KMS-11 (cell line): ENCODE measurements around the gene ACER1.
A peak's percentile ranks its signal among the peaks of the same experiment; 100 is the strongest.

Experiments
- H2AFZ ChIP-seq: fragments of 200-600 bp; sonication (generic); 2 replicates; pipeline ENCODE4 v1.6.1; 2016; ENCODE audit warnings: antibody characterized with exemption, mixed run types, low read depth
- H3K27ac ChIP-seq: fragments of 200-600 bp; sonication (generic); 2 replicates; pipeline ENCODE4 v1.6.1; 2016; ENCODE audit warnings: mild to moderate bottlenecking, mixed run types
- H3K27me3 ChIP-seq: fragments of 200-600 bp; sonication (generic); 2 replicates; pipeline ENCODE4 v1.6.1; 2017; ENCODE audit warnings: mild to moderate bottlenecking, low read depth, mixed run types, moderate library complexity; ENCODE audit not compliant: insufficient read depth
- H3K36me3 ChIP-seq: fragments of 200-600 bp; sonication (generic); 2 replicates; pipeline ENCODE4 v1.6.1; 2017; ENCODE audit warnings: mild to moderate bottlenecking, mixed run types; ENCODE audit not compliant: insufficient read depth
- H3K4me1 ChIP-seq: fragments of 200-600 bp; sonication (generic); 2 replicates; pipeline ENCODE4 v1.6.1; 2016; ENCODE audit warnings: mild to moderate bottlenecking, low read depth, mixed run types; ENCODE audit not compliant: poor library complexity, severe bottlenecking
- H3K4me2 ChIP-seq: fragments of 200-600 bp; sonication (generic); 2 replicates; pipeline ENCODE4 v1.7.0; 2016; ENCODE audit warnings: mild to moderate bottlenecking, mixed run types
- H3K4me3 ChIP-seq: fragments of 200-600 bp; sonication (generic); IDR thresholded peaks from 2 replicates; pipeline ENCODE4 v1.6.1; 2017; ENCODE audit warnings: low read depth, low read length, mixed read lengths; ENCODE audit not compliant: insufficient read depth
- H3K79me2 ChIP-seq: fragments of 200-600 bp; sonication (generic); 2 replicates; pipeline ENCODE4 v1.6.1; 2016; ENCODE audit warnings: low read depth, mixed run types; ENCODE audit not compliant: insufficient read depth
- H3K9ac ChIP-seq: fragments of 200-600 bp; sonication (generic); 2 replicates; pipeline ENCODE4 v1.6.1; 2016; ENCODE audit warnings: mild to moderate bottlenecking, mixed run types
- H4K20me1 ChIP-seq: fragments of 200-600 bp; sonication (generic); 2 replicates; pipeline ENCODE4 v1.6.1; 2016; ENCODE audit warnings: mild to moderate bottlenecking, mixed run types; ENCODE audit not compliant: insufficient read depth
- CTCF ChIP-seq: fragments of 200-600 bp; sonication (generic); conservative IDR thresholded peaks from 2 replicates; pipeline ENCODE4 v1.6.1; 2017; ENCODE audit warnings: low read depth, mild to moderate bottlenecking, antibody characterized with exemption, low read length, moderate library complexity, mixed read lengths

ACER1 gene

GRCh38 chr19:6374711-6375410, 41.4 kb upstream of the ACER1 start:
- TF ChIP-seq CTCF: no peak
- no peaks in the 10 kb centered on the region for H3K36me3 ChIP-seq
- no peak overlapping the region for H3K27ac ChIP-seq
- H3K4me1 ChIP-seq: peaks cover 9% of the 10 kb centered on the region
- no peaks in the 10 kb centered on the region for H3K79me2 ChIP-seq
- no peak overlapping the region for H2AFZ ChIP-seq
- H3K4me2 ChIP-seq: no peak overlapping the region
- no peaks in the 10 kb centered on the region for H4K20me1 ChIP-seq
- H3K4me3 ChIP-seq: no peak overlapping the region
- H3K27me3 ChIP-seq: no peaks in the 10 kb centered on the region
- no peak overlapping the region for H3K9ac ChIP-seq

- H3K36me3 ChIP-seq: no peaks in the 10 kb centered on the region
- H3K4me3 ChIP-seq: no peak overlapping the region
- H2AFZ ChIP-seq: no peak overlapping the region
- H3K4me1 ChIP-seq: peaks cover 9% of the 10 kb centered on the region
- H3K27ac ChIP-seq: no peak overlapping the region
- no peak overlapping the region for H3K9ac ChIP-seq
- H3K27me3 ChIP-seq: no peaks in the 10 kb centered on the region
- TF ChIP-seq CTCF: no peak
- no peaks in the 10 kb centered on the region for H3K79me2 ChIP-seq
- peak overlapping the region; percentile 36; the same call in 1 of the 2 replicates for H3K4me2 ChIP-seq
- no peaks in the 10 kb centered on the region for H4K20me1 ChIP-seq
Measured at GRCh38 chr19:6374161-6374709, 40.8 kb upstream of the ACER1 start.

GRCh38 chr19:6373813-6374108, 40.3 kb upstream of the ACER1 start:
- peak overlapping the region; percentile 36; the same call in 1 of the 2 replicates for H3K4me2 ChIP-seq
- H3K9ac ChIP-seq: no peak overlapping the region
- H3K4me1 ChIP-seq: peaks cover 9% of the 10 kb centered on the region
- H3K27me3 ChIP-seq: no peaks in the 10 kb centered on the region
- peaks cover under 1% of the 10 kb centered on the region; the same call in 1 of the 2 replicates for H3K36me3 ChIP-seq
- peak overlapping the region; percentile 22; the same call in 1 of the 2 replicates for H2AFZ ChIP-seq
- H3K4me3 ChIP-seq: no peak overlapping the region
- H4K20me1 ChIP-seq: no peaks in the 10 kb centered on the region
- TF ChIP-seq CTCF: no peak
- H3K27ac ChIP-seq: no peak overlapping the region
- no peaks in the 10 kb centered on the region for H3K79me2 ChIP-seq

GRCh38 chr19:6373096-6373812, 39.8 kb upstream of the ACER1 start:
- Histone ChIP-seq H3K4me3 (no peak overlapping the region), H3K9ac (peak overlapping the region; percentile 42; the same call in 1 of the 2 replicates), H3K27me3 (no peaks in the 10 kb centered on the region), H3K4me1 (peaks cover 9% of the 10 kb centered on the region), H2AFZ (peak overlapping the region; percentile 64; the same call in 1 of the 2 replicates), H3K27ac (peak overlapping the region; percentile 67), H3K36me3 (peaks cover 4% of the 10 kb centered on the region; the same call in 1 of the 2 replicates), H4K20me1 (no peaks in the 10 kb centered on the region), H3K79me2 (no peaks in the 10 kb centered on the region), H3K4me2 (peak overlapping the region; percentile 36; the same call in 1 of the 2 replicates)
- TF ChIP-seq CTCF: no peak
